ENCODE results near the gene MRPL20. TPM values are rescaled to one million over a fixed set of nuclear protein-coding genes. Genes with fewer than 3 reads are reported as not detected.

The MRPL20 gene
- total RNA-seq (2011; cell fraction: chromatin; rRNA removed; ENCODE audit: low replicate concordance): 98.1 and 170 TPM in 2 replicates
- total RNA-seq (2011; cell fraction: nucleolus; rRNA removed): 136 and 139 TPM in 2 replicates
- total RNA-seq (2011; cell fraction: nucleoplasm; rRNA removed): 122 and 137 TPM in 2 replicates
- 352 and 355 TPM in 2 replicates for total RNA-seq (2014; rRNA removed)
- total RNA-seq (2014; rRNA removed; fragmentation: Illumina TruSeq; extraction: Trizol): 208 and 222 TPM in 2 replicates
- 205 and 216 TPM in 2 replicates for total RNA-seq (2015; rRNA removed; fragmentation: Illumina TruSeq; extraction: Trizol)
- 224 and 229 TPM in 2 replicates for total RNA-seq (2021)
- 144 and 187 TPM in 2 replicates for polyA plus RNA-seq (2011; rRNA removed)
- polyA plus RNA-seq (2011; cell fraction: cytosol; rRNA removed): 164 and 188 TPM in 2 replicates
- 104 and 152 TPM in 2 replicates for polyA plus RNA-seq (2011; cell fraction: nucleus; rRNA removed)
- polyA plus RNA-seq (2012): 195 and 375 TPM in 2 replicates
- 180 and 264 TPM in 2 replicates for polyA plus RNA-seq (2014; fragmentation: Illumina TruSeq; extraction: Trizol)
- 100 to 1,000 TPM; 570 to 671 TPM for polyA plus RNA-seq (2014; fragmentation: Nextera tagmentation; extraction: Ambion mirVana)
- polyA plus RNA-seq (2014; rRNA removed): 420 and 491 TPM in 2 replicates
- polyA minus RNA-seq (2011; rRNA and poly(A)+ RNA removed): 121 and 163 TPM in 2 replicates
- polyA minus RNA-seq (2011; cell fraction: cytosol; rRNA and poly(A)+ RNA removed): 99.9 and 107 TPM in 2 replicates
- polyA minus RNA-seq (2011; cell fraction: nucleus; rRNA and poly(A)+ RNA removed): 44.2 and 57.5 TPM in 2 replicates
- percentile 95 among the genes with signal in this experiment for Bru-seq, nascent RNA
- BruChase-seq, experiment 1, labeled RNA remaining after a 2-hour chase: percentile 90 among the genes with signal in this experiment
- percentile 90 among the genes with signal in this experiment for BruChase-seq, experiment 2, labeled RNA remaining after a 6-hour chase
- long read RNA-seq, experiment 1, transcript MRPL20-201 (4 exons, 721 nt): major isoform, 309 of 440 reads
- long read RNA-seq, experiment 1, partial matches to known transcripts: 25 of 440 reads
- long read RNA-seq, experiment 1, other reads (novel, unspliced or antisense): 102 of 440 reads
- long read RNA-seq, experiment 2, transcript MRPL20-201 (4 exons, 721 nt): major isoform, 221 of 263 reads
- long read RNA-seq, experiment 2, partial matches to known transcripts: 6 of 263 reads
- long read RNA-seq, experiment 2, other reads (novel, unspliced or antisense): 34 of 263 reads
- long read RNA-seq, experiment 3, transcript MRPL20-201 (4 exons, 721 nt): major isoform, 193 of 215 reads
- long read RNA-seq, experiment 3, partial matches to known transcripts: 4 of 215 reads
- long read RNA-seq, experiment 3, other reads (novel, unspliced or antisense): 18 of 215 reads

GRCh38 chr1:1406821-1407635 is at the start of gene MRPL20:
TSS of gene MRPL20 (minus strand) at chr1:1407293. CDS start at chr1:1407217, 76 bp downstream.
- intact Hi-C loops (cut with micrococcal nuclease) (loop anchor here (1.0 to 2.0 kb wide), 2 partner anchors 34 to 63 kb away; no protein-coding TSS in a partner anchor), in situ Hi-C loops (cut with MboI) (no loop called here)
- WGBS (ENCODE audit: insufficient coverage, low coverage, missing lambda C conversion rate): 1% methylated on average over 83 of the region's 98 CpGs
- POLR2A ChIA-PET: interaction anchor here (0.9 to 3.6 kb wide), 13 partner anchors 8 to 208 kb away, joined by 3 to 26 read pairs (median 6); partner anchors contain the start of genes ANKRD65, AURKAIP1, CCNL2 and MIB2
- FAIRE-seq: peak; percentile 90
- H3K79me2 ChIP-seq (ENCODE audit: control insufficient read depth, insufficient read depth, low read length): peaks cover 61% of the 10 kb centered on the region
- H3K9me3 ChIP-seq (replicated peaks; ENCODE audit: control insufficient read depth, insufficient read depth, low read depth, low read length): peaks cover 2% of the 10 kb centered on the region
- peaks cover 14 to 50% of the 10 kb centered on the region in 2 experiments for H3K4me1 ChIP-seq (replicated peaks in 1 of 2; ENCODE audit: control insufficient read depth in 2 of 2, insufficient read depth in 2 of 2, low read length in 2 of 2)
- CTCF ChIA-PET (ENCODE audit: low intra/inter-chr PET ratio): interaction anchor here (0.5 kb wide), 1 partner anchor 246 kb away, joined by 3 read pairs; no protein-coding TSS in a partner anchor
- peaks cover 59% of the 10 kb centered on the region for H3K36me3 ChIP-seq (ENCODE audit: control insufficient read depth, insufficient read depth, low read length)
- peak within 1 kb of the TSS; percentile 98 for H3K4me2 ChIP-seq (ENCODE audit: insufficient read depth, low read length)
- H2AFZ ChIP-seq (ENCODE audit: low read depth, low read length): peak within 1 kb of the TSS; percentile 82
- peak; percentile 88 to 99 (median 93) for DNase-seq (ENCODE audit: extremely low read depth in 1 of 4, low spot score in 3 of 4)
- H3K27ac ChIP-seq (ENCODE audit: extremely low read depth, low read depth, low read length): peak within 1 kb of the TSS; percentile 89
- H3K4me3 ChIP-seq: peak within 1 kb of the TSS; percentile 100
- H3K9me1 ChIP-seq (ENCODE audit: control insufficient read depth, insufficient read depth, low read length): no peaks in the 10 kb centered on the region
- no peaks in the 10 kb centered on the region for H3K27me3 ChIP-seq (ENCODE audit: control insufficient read depth in 2 of 2, insufficient read depth in 2 of 2, low read length in 2 of 2)
- H3K9ac ChIP-seq (ENCODE audit: insufficient read depth in 1 of 2, low read depth in 2 of 2, low read length in 2 of 2): peak within 1 kb of the TSS; percentile 99 to 100
- peak; percentile 96 for ATAC-seq
- no TSS peak for BruUV-seq (replicated peaks)
- H4K20me1 ChIP-seq (replicated peaks; ENCODE audit: control insufficient read depth, insufficient read depth, low read length): 0 out of 2 replicates have a peak, but pooled peaks cover 4% of the 10 kb centered on the region
- TF ChIP-seq ZFP91 (CRISPR knock-in tag; IDR thresholded peaks at IDR 0.05): no peak
- peak; percentile 32 for TF ChIP-seq ZNF384 (IDR thresholded peaks at IDR 0.05; ENCODE audit: low read depth, low read length)
- peak; percentile 56; the same call in 1 of the 2 replicates for TF ChIP-seq TOE1 (IDR thresholded peaks at IDR 0.05; ENCODE audit: borderline replicate concordance)
- TF ChIP-seq TOE1 (CRISPR knock-in tag; IDR thresholded peaks at IDR 0.05; ENCODE audit: borderline replicate concordance, low read depth): 0 out of 2 replicates have a peak, but pooled peaks have one; percentile 14
- peak in 1 of 2 experiments; percentile 24; a peak in 1 of 4 replicates for TF ChIP-seq ZMIZ1 (IDR thresholded peaks at IDR 0.05; ENCODE audit: low read depth in 2 of 2, low read length in 2 of 2)
- peak; percentile 77 for TF ChIP-seq ZNF12 (CRISPR knock-in tag; IDR thresholded peaks at IDR 0.05)
